Gastroesophageal sphincter (tissue), 3 donors: ENCODE measurements around the gene INTS7.

ENCODE experiments used
- CTCF ChIP-seq, 4 experiments: fragments of 200-600 bp in 2 of 4; fragments of 450-650 bp in 2 of 4; sonication (generic) in 1 of 4; IDR thresholded peaks; one replicate each; pipeline ENCODE4 v1.5.1; 2017 to 2019; ENCODE audit warnings: antibody characterized with exemption in 4 of 4, mild to moderate bottlenecking in 2 of 4, moderate library complexity in 2 of 4
- EP300 ChIP-seq: sonication (generic); formaldehyde crosslinking; IDR thresholded peaks from one replicate; pipeline ENCODE4 v1.6.1; 2017; ENCODE audit warnings: antibody characterized with exemption, mild to moderate bottlenecking
- POLR2A ChIP-seq, 2 donors: fragments of 450-650 bp; IDR thresholded peaks; one replicate each; pipeline ENCODE4 v1.6.1; 2017; ENCODE audit warnings: antibody characterized with exemption in 2 of 2, mild to moderate bottlenecking in 2 of 2, moderate library complexity in 1 of 2
- POLR2AphosphoS5 ChIP-seq: sonication (generic); formaldehyde crosslinking; IDR thresholded peaks from one replicate; pipeline ENCODE4 v1.6.1; 2017; ENCODE audit warnings: antibody characterized with exemption

DNA sequence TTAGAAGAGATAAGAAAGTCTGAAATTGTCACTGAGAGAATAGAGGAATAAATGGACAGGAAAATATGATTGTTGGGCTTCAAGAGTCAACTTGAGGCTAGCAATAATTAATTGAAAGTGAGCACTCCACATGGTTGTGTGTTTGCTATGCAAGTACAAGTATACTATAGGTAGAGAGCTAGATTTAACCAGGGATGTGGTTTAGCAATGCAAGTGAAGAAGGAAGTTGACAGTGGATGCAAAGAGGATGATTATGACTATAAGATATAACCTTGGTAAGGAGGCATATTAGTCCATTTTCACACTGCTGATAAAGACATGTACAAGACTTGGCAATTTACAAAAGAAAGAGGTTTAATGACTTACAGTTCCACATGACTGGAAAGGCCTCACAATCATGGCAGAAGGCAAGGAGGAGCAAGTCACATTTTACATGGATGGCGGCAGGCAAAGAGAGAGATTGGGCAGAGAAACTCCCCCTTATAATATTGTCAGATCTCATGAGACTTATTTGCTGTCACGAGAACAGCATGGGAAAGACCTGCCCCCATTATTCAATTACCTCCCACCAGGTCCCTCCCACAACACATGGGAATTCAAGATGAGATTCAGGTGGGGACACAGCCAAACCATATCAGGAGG, 47.5 kb upstream of the INTS7 start:
- TF ChIP-seq CTCF (IDR thresholded peaks at IDR 0.05) (no peak), POLR2AphosphoS5 (no peak), POLR2A (IDR thresholded peaks at IDR 0.05) (no peak), EP300 (no peak)
